HepG2 (cell line): ENCODE data around the gene FYTTD1. TPM values are rescaled to one million over a fixed set of nuclear protein-coding genes. Genes with fewer than 3 reads are reported as not detected.

Experiments
- AKNA ChIP-seq: sonication (generic); formaldehyde crosslinking; IDR thresholded peaks from 2 replicates; pipeline ENCODE4 v1.4.0; 2020; ENCODE audit warnings: missing genetic modification reagents, borderline replicate concordance
- CENPX ChIP-seq: sonication (generic); formaldehyde crosslinking; IDR thresholded peaks from 2 replicates; pipeline ENCODE4 v1.9.0; 2021; ENCODE audit warnings: mild to moderate bottlenecking, missing genetic modification reagents, moderate library complexity
- FOXO4 ChIP-seq: sonication (generic); formaldehyde crosslinking; conservative IDR thresholded peaks from 2 replicates; pipeline ENCODE4 v1.8.1; 2023; ENCODE audit warnings: missing genetic modification reagents
- KDM1A ChIP-seq: IDR thresholded peaks from 2 replicates; pipeline ENCODE4 v1.6.1; 2016; ENCODE audit warnings: missing compliant biosample characterization
- NCOA1 ChIP-seq: sonication (generic); formaldehyde crosslinking; IDR thresholded peaks from 2 replicates; pipeline ENCODE4 v1.9.0; 2021; ENCODE audit warnings: missing genetic modification reagents
- NCOR1 ChIP-seq: fragments of 200-600 bp; sonication (generic); IDR thresholded peaks from 2 replicates; pipeline ENCODE4 v1.7.0; 2017; ENCODE audit warnings: antibody characterized with exemption, low read length, borderline replicate concordance
- RBAK ChIP-seq: sonication (generic); formaldehyde crosslinking; IDR thresholded peaks from 2 replicates; pipeline ENCODE4 v1.5.1; 2020; ENCODE audit warnings: mild to moderate bottlenecking, missing genetic modification reagents
- RBM39 ChIP-seq: fragments of 200-400 bp; formaldehyde crosslinking; IDR thresholded peaks from one replicate; pipeline ENCODE4 v1.6.1; 2018; ENCODE audit warnings: antibody characterized with exemption, mild to moderate bottlenecking, low read depth, low read length; ENCODE audit not compliant: poor library complexity, severe bottlenecking
- TEAD3 ChIP-seq: optimal IDR thresholded peaks from 2 replicates; pipeline ENCODE3; 2016; ENCODE audit warnings: borderline replicate concordance
- XBP1 ChIP-seq: sonication (generic); formaldehyde crosslinking; IDR thresholded peaks from 2 replicates; pipeline ENCODE4 v1.5.0; 2020; ENCODE audit warnings: missing genetic modification reagents
- YY1 ChIP-seq: IDR thresholded peaks from 2 replicates; pipeline ENCODE4 v1.6.1; 2011; ENCODE audit warnings: low read length, low read depth, moderate library complexity, mild to moderate bottlenecking; ENCODE audit not compliant: insufficient read depth, insufficient replicate concordance
- ZFYVE20 ChIP-seq: sonication (generic); formaldehyde crosslinking; IDR thresholded peaks from 2 replicates; pipeline ENCODE4 v1.8.0; 2023; ENCODE audit warnings: low read depth, mild to moderate bottlenecking, moderate library complexity, missing genetic modification reagents, borderline replicate concordance
- ZNF7 ChIP-seq: IDR thresholded peaks from 2 replicates; pipeline ENCODE4 v1.6.1; 2016; ENCODE audit warnings: missing biosample characterization, missing genetic modification reagents
- ZSCAN21 ChIP-seq: sonication (generic); formaldehyde crosslinking; IDR thresholded peaks from 2 replicates; pipeline ENCODE4 v1.8.0; 2022; ENCODE audit warnings: mild to moderate bottlenecking, missing genetic modification reagents, moderate library complexity, borderline replicate concordance
- polyA plus RNA-seq, 8 experiments: library from polyadenylated mRNA; depleted of rRNA in 3 of 8; stranded (reverse) in 7 of 8; unstranded in 1 of 8; fragments of >200 nt; fragmentation: Illumina TruSeq in 4 of 8; extraction: Trizol in 4 of 8; gene quantifications; 2 replicates each; pipeline versions ENCODE4 v1.2.1 to v1.2.3, GENCODE V29; 2011 to 2016; ENCODE audit warnings: low read depth in 4 of 8, missing spikeins in 1 of 8, mixed read lengths in 1 of 8; ENCODE audit not compliant: insufficient read depth in 1 of 8
- total RNA-seq, 5 experiments: library from RNA; depleted of rRNA; stranded (reverse); fragments of >200 nt; fragmentation: Illumina TruSeq; extraction: Trizol; gene quantifications; 2 replicates each; pipeline ENCODE4 v1.2.3, GENCODE V29; 2016; ENCODE audit warnings: low read depth in 1 of 5
- TF ChIP-seq, protein P1 (sequence below), 2 experiments: sonication (generic) in 1 of 2; formaldehyde crosslinking in 1 of 2; IDR thresholded peaks; 2 replicates each; pipeline versions ENCODE4 v1.4.0 to v1.6.1; 2018 to 2020; ENCODE audit warnings: missing genetic modification reagents in 2 of 2, borderline replicate concordance in 1 of 2, low read depth in 1 of 2, mild to moderate bottlenecking in 1 of 2, missing biosample characterization in 1 of 2
- TF ChIP-seq, protein P2 (sequence below): sonication (generic); formaldehyde crosslinking; IDR thresholded peaks from 2 replicates; pipeline ENCODE4 v1.4.0; 2020; ENCODE audit warnings: low read depth, missing genetic modification reagents

The FYTTD1 gene
- total and polyA plus RNA-seq, 2 of the 13 experiments (the other 11 are each of a cell fraction or from before 2014, with no cell fraction given): 6.5 to 28.8 TPM

- TF ChIP-seq KDM1A: no peak
- peak; percentile 81; the same call in 1 of the 2 replicates for TF ChIP-seq NCOA1
- TF ChIP-seq FOXO4 (CRISPR knock-in tag): 0 out of 2 replicates have a peak, but pooled peaks have one; percentile 54
- no peak for TF ChIP-seq CENPX
- peak; percentile 96 for TF ChIP-seq YY1
- peak; percentile 77 for TF ChIP-seq RBM39
- TF ChIP-seq ZNF7: no peak
- TF ChIP-seq XBP1: no peak
- TF ChIP-seq ZSCAN21 (CRISPR knock-in tag): peak; percentile 73; the same call in 1 of the 2 replicates
- TF ChIP-seq, protein P1, sequence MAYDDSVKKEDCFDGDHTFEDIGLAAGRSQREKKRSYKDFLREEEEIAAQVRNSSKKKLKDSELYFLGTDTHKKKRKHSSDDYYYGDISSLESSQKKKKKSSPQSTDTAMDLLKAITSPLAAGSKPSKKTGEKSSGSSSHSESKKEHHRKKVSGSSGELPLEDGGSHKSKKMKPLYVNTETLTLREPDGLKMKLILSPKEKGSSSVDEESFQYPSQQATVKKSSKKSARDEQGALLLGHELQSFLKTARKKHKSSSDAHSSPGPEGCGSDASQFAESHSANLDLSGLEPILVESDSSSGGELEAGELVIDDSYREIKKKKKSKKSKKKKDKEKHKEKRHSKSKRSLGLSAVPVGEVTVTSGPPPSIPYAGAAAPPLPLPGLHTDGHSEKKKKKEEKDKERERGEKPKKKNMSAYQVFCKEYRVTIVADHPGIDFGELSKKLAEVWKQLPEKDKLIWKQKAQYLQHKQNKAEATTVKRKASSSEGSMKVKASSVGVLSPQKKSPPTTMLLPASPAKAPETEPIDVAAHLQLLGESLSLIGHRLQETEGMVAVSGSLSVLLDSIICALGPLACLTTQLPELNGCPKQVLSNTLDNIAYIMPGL (CRISPR knock-in tag; IDR thresholded peaks at IDR 0.05; ENCODE audit: borderline replicate concordance in 1 of 2, low read depth in 1 of 2): peak; percentile 91 to 94
- TF ChIP-seq, protein P2, sequence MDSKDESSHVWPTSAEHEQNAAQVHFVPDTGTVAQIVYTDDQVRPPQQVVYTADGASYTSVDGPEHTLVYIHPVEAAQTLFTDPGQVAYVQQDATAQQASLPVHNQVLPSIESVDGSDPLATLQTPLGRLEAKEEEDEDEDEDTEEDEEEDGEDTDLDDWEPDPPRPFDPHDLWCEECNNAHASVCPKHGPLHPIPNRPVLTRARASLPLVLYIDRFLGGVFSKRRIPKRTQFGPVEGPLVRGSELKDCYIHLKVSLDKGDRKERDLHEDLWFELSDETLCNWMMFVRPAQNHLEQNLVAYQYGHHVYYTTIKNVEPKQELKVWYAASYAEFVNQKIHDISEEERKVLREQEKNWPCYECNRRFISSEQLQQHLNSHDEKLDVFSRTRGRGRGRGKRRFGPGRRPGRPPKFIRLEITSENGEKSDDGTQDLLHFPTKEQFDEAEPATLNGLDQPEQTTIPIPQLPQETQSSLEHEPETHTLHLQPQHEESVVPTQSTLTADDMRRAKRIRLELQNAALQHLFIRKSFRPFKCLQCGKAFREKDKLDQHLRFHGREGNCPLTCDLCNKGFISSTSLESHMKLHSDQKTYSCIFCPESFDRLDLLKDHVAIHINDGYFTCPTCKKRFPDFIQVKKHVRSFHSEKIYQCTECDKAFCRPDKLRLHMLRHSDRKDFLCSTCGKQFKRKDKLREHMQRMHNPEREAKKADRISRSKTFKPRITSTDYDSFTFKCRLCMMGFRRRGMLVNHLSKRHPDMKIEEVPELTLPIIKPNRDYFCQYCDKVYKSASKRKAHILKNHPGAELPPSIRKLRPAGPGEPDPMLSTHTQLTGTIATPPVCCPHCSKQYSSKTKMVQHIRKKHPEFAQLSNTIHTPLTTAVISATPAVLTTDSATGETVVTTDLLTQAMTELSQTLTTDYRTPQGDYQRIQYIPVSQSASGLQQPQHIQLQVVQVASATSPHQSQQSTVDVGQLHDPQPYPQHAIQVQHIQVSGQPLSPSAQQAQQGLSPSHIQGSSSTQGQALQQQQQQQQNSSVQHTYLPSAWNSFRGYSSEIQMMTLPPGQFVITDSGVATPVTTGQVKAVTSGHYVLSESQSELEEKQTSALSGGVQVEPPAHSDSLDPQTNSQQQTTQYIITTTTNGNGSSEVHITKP (CRISPR knock-in tag): 0 out of 2 replicates have a peak, but pooled peaks have one; percentile 43
- TF ChIP-seq NCOR1: no peak
- no peak for TF ChIP-seq AKNA (CRISPR knock-in tag)
- TF ChIP-seq TEAD3 (CRISPR knock-in tag): peak; percentile 60
- 0 out of 2 replicates have a peak, but pooled peaks have one; percentile 71 for TF ChIP-seq ZFYVE20 (CRISPR knock-in tag)
- no peak for TF ChIP-seq RBAK (CRISPR knock-in tag)
Observed at GRCh38 chr3:197791113-197791891, 41.6 kb downstream of the FYTTD1 start, which contains the start of gene LRCH3 (continued).
